Umbilical cord (tissue), 2 donors: ENCODE results near the gene RCBTB2. TPM values are rescaled to one million over a fixed set of nuclear protein-coding genes. Genes with fewer than 3 reads are reported as not detected.

Source experiments
- DNase-seq: peaks from one replicate; pipeline ENCODE4 v3.0.0-alpha.2; 2015; ENCODE audit warnings: low spot score
- total RNA-seq: library from RNA; depleted of rRNA; stranded (reverse); fragments of >200 nt; gene quantifications from one replicate; pipeline ENCODE4 v1.2.3, GENCODE V29; 2014; ENCODE audit warnings: low replicate concordance; ENCODE audit not compliant: insufficient read depth

Gene RCBTB2
- total RNA-seq, 1 donor from 2014 or later = 25.0 TPM

DNA sequence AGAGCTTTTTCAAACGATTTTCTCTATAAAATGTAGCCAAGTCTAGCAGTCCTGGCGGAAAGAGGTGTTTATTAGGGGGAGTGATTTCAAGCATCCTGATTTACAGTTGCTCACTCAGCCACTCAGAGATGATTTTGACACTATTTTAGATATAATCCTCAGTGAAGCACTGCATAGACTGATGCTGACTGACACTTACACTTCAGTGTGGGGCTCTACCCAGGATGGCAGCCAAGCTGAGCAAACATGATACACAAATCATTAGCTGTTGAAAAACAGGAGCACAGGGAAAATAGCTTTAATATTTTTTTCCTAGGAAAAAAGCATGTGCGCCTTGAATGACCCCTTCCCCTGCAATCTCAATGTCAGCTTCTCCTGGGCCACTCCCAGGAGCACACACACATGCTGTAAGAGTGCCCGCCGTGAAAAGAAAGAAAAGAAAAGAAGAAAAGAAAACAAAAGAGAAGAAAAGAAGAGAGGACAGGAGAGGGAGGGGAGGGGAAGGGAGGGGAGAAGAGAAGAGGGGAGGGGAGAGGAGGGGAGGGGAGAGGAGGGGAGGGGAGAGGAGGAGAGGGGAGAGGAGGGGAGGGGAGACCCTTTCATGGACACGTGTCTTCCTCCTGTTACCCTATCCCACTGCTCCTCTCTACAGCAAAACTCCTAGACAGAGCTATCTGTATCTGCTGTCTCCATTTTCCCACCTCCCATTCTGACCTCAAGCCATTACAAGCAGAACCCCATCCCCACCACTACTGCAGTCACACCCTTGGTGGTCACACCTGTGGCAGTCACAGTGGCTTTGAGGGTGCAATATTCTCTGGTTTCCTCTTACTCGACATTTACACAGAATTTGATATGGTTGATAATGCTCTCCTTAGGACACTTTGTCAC, 36.4 kb downstream of the RCBTB2 start:
- no peak for DNase-seq

DNA sequence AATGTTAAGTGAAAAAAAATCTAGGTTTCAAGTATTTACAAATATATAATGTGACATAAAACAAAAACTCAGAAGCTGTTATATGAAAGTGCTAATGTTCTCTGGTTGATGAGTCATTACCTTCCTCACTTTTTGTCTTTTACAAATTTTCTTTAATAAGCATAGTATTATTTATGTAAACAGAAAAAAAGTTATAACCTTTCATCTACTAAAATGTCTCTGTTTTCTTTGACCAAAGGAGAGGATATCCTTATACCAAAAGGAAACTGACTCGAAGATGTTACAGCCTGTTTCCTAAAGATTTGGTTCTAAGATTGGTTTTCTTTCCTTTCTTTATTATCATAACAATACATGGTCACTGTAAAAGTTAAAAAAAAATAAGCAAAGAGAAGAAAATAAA, 38.0 kb downstream of the RCBTB2 start:
- no peak for DNase-seq

DNA sequence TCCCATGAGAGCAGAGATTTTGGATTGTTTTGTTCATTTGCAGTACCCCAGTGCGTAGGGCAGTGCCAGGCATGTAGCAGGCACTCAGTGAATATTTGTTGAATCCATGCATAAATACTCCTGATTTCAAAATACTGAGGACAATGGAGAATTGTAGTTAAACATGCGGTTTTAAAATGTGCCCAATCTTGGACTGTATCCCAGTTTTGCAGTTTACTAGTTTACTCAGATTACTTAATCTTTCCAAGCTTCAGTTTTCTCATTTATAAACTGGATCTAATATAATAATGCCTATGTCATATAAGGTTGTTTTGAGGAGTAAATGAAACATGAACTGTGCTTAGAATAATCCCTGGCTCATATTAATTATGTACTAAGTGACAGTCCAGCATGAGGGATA, 39.0 kb downstream of the RCBTB2 start:
- no peak for DNase-seq

DNA sequence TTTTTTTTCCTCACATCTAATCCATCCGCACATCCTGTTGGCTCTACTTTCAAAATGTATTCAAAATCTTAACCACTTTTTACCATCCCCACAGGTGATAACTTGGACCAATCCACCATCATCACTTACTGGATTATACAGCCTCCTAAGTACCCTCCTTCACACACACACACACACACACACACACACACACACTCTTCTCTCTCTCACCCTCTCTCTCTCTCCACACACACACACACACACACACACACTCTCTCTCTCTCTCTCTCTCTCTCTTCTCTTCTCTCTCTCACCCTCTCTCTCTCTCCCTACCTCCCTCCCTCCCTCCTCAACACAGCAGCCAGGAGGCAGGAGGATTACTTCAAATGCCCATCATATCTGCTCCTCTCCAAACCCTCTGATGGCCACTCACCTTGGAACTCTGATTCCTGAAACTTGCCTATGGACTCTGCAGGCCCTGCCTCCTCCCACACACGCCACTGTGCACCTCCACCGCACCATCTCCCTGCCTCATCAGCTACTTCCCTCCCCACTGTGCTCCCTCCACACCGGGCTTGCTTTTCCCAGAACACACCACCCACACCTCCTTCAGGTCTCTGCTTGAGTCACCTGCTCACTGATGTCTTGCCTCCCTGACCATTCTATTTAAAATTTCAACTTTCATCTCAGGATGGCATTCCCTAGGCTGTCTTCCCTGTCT, 39.7 kb downstream of the RCBTB2 start:
- DNase-seq = no peak

DNA sequence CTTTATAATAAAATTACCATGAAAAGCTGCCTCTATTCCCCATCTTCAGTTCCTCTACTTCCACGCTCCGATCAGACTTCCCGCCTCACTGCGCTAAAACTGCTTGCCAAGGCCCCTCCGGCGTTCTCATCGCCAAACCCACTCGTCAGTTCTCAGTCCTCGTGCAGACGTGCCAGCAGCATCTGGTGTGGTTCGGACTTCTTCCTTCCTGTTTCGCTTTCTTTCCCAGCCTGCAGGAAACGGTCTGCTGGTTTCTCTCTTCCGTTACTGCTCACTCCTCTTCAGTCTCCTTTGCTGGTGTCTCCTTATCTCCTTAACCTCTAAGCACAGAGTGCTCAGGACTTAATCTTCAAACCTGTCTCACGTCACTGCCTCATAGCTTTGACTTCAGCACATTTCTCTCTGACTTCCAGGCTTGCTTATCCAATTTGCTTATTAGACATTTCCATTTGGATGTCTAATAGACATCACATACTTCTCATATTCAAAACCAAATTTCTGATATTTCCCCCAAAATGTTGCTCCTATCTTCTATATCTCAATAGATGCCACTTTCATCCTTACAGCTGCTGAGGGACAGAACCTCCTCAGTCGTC, 40.3 kb downstream of the RCBTB2 start:
- DNase-seq = peak; percentile 87

DNA sequence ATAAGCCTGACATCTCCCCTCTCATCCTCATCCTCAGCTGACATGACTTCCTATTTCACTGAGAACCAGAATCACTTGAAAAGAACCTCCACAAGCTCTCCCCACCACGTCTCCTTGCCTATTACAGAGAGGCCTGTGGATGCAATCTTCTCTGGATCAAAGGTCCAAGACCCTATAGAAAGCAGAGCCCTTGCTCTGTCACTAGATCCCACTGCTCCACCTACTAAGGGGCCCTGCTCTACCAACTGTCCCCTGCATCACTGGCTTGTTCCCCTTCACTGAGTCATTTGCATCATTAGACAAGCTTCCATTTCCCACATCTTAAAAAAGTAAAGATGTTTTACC, 40.8 kb downstream of the RCBTB2 start:
- DNase-seq = peak; percentile 20

DNA sequence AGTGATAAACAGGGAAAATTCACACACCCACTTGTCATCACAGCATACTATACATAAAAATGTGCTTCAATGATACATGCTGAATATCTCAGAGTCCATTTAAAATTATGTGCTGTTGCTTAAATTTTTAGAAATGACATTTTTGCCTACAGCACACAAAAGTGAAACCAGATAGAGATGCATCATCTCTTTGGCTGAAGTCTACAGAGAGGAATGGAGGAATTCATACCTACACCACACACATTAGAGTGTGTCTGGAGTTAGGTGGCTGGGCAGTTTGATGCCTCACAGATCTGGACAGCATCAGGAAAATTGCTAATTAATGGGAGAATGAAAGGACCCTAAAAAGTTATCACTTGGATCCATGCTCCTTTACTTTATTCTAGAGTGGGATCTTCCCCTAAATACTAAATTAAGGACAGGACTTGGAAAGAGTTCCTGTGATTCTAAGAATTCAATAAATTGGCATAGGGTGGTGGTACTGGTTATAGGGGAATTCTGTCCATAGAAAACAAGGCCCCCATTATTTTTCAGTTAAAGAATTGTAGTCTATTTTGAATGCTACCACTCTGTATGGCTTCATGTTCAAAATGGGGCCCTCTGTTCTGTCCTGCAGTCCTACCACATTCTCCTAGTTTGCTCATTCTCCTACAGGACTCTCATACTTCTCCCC, 41.3 kb downstream of the RCBTB2 start:
- no peak for DNase-seq

DNA sequence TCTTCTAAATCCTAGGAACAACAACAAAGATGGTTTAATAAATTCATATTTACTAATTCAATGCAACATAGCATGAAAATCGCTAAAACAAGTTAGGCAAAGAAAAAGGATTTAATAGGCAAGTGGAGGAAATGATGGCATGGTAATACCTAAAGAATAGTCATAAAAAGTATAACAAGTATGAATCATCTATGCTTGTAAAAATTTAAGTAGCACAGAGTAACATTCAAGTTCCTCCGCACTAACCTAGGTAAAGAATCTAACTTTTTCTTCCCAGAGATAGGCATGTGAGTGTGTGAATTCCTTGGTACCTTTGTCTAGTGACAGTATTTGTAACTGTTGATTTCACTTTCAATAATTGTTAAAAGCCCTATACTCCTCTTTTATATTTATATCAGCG, 42.6 kb downstream of the RCBTB2 start:
- no peak for DNase-seq

DNA sequence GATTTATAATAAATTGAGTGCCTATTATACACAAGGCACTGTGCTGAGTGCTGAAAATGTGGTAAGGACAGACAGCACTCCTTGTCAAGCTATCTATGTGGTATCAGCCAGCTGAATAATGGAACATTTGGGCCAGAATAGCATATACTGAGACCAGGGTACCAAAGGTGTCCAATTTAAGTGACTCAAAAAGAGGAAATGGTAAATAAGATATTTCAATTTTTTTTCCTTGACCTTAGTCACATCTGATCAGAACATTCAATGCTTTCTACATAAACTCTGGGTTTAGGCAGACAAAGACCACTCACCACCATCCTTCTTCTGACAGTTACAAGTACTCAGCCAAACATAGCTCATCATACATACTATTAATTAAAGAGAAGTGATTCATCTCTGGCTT, 43.2 kb downstream of the RCBTB2 start:
- no peak for DNase-seq

DNA sequence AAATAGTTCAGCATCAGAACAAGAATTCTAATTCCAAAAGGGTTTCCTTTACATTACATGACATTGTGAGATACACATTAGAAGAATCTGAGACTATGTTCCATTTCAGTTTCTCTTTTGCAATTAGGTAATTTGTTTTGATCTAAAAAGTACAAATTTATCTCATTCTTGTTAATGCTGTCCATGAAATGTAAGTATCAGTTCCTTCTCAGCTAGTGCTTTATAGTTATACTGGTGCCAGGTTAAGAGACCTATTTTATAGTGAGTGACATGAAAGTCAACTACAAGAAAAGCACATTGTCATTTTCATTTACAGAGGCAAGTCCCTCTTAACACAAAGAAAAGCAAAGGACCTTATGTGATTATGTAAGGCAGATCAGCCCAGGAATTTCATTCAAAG, 43.9 kb downstream of the RCBTB2 start:
- no peak for DNase-seq

DNA sequence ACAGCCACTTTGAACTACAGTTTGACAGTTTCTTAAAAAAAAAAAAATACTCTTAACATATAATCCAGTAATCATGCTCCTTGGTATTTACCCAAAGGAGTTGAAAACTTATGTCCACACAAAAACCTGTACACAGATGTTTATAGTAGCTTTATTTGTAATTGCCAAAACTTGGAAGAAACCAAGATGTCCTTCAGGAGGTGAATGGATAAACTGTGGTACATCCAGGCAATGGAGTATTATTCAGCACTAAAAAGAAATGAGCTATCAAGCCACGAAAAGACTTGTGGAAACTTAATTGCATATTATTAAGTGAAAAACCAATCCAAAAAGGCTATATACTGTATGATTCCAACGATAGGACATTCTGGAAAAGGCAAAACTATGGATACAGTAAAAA, 44.9 kb downstream of the RCBTB2 start:
- no peak for DNase-seq

DNA sequence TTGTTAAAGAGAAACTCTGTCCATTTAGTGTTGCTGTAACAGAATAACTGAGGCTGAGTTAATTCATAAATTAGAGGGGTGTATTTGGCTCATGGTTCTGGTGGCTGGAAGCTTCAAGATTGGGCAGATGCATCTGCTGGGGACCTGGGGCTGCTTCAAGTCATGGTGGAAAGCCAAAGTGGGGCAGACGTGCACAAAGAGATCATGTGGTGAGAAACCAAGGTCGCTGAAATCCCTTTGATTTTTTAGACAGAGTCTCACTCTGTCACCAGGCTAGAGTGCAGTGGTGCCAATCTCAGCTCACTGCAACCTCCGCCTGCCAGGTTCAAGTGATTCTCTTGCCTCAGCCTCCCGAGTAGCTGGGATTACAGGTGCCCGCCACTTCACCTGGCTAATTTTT, 46.0 kb downstream of the RCBTB2 start:
- DNase-seq = no peak

DNA sequence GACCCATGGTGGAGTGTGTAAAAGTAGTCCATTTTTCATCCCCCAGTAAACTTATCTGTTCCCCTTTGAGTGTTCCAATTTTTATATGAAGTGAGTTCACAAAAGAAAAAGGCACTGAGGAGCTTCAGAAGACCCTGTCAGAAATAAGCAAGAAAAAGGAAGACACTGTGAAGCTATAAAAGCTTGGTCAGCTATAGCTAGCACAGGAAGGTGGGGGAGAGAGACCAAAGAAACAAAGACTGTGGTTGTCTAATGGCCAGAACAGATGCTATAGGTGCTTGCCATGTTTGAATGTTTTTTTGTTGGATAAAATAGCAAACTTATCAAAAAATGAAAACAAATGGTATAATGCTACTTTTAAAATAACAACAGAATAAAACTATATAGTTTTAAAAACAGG, 46.5 kb downstream of the RCBTB2 start:
- DNase-seq = no peak

DNA sequence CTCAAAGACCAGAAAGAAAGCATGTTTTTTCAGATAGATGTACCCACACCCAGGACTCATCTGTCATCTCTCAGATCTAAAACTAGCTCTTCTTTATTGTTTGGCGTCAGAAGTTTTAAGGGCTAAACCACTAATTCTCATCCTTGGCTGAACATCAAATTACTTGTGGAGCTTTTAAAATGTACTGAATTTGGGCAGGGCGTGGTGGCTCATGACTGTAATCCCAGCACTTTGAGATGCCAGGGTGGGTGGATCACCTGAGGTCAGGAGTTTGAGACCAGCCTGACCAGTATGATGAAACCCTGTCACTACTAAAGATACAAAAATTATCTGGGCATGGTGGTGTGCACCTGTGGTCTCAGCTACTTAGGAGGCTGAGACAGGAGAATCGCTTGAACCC, 47.4 kb downstream of the RCBTB2 start:
- peak; percentile 54 for DNase-seq

DNA sequence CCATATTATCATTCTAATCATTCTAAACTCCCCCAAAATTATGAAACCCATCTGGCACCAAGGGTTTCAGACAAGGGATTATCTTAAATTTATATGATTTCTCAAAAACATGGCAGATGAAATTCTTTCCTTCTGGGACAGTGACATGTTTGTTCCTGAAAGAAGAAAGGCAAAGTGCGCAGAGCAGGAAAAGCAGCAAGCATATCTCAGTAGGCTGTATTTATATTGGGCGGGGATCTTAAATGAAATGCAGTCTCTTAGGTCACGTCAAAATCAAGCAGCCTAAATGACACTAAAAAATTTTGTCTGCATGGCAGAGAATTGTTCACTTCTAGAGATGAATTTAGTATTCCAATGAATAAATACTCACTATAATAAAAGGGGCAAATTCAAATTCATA, 49.3 kb downstream of the RCBTB2 start:
- DNase-seq = no peak

DNA sequence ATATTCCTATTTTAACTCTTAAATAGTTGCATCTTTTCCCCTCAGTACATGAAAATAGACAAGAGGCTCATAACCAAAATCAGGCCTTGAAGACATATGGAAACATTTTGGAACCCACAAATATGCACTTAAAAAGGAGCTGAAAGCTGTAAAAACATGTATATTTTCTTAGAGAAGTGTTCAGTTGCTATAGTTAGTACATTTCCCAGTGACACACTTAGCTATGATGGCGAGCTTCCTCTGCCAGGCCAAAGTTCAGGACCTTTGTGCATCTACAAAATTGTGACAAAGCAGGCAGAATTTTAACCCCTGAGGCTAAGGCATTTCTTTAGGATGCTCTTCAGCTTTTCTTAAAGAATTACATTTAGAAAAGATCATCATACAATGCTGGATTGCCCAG, 54.5 kb downstream of the RCBTB2 start:
- no peak for DNase-seq

DNA sequence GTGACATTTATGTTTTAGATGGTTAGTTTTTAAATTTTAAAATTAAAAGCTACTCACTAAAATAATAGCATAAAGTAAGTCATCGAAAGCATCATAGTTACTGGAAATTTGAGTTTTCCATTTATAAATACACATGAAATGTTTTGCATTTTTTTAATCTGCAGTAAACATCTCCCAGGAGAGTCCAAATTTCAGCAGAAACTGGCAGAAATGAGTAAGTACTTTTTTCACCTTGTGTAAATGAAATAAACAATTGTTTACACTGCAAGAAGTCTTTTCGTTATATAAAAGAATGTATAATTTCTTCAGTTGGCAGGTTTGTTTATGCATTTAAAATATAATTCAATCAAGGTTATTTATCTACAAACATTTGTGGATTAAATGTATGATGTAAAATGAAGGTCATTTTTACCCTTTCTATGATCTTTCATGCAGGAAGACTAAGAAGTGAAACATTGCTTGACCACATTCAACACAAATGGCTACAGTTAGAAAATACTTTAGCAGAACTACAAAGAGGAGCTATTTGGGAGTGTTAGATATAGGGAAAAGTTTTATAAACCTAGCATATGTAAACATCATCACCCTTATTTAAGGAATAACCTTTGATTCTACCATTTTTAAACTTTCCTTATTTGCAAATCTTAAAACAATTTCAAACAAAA, 55.6 kb downstream of the RCBTB2 start:
- no peak for DNase-seq

DNA sequence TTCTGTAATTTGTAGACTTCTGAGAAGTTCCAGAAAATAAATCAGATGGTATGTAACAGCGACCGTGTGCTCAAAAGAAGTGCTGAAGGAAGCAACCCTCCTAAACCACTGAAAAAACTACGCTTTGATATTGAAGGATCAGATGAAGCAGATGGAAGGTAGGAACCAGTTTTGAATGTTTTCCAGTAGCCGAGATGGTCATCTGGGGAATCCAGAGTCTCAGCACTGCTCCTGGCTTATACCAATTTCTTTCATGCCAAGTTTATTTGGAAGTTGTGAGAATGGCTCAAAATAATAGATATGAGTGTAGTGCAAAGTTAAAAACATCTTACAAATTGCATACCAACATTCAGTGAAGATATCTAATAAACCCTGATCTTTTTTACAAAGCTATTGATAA, 56.2 kb downstream of the RCBTB2 start:
- DNase-seq = no peak

DNA sequence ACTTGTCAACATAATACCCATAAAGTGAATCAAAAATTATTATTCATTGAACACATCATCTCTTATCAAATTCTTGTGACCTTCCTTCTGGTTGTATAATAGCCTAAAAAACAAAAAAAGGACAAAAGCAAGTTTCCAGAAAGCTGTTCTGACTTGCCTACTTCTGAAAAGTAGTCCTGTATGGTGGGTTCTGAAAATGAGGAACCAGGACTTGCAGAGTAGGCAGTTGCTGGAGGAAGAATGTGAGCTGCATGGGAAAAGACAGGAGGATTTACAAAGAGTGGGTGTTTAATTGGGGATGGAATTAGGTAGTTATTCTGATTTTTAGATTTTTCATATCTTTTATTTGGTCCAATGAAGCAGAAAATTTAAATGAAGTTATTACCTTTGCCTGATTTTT, 56.7 kb downstream of the RCBTB2 start:
- DNase-seq = peak; percentile 30

DNA sequence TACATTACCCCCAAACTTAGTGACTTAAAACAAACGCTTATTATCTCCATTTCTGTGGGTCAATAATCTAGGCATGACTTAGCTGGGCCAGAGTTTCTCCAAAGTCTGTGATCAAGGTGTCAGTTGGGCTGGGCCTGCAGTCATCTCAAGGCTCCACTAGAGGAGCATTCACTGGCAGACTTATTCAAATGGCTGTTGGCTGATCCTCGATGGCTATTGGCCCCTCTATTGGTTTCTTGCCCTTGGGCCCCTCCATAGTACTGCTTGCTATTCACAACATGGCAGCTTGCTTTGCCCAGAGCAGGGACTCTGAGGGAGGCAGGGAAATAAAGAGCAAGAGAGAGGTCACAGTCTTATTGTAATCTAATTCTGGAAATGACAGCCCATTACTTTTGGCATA, 57.6 kb downstream of the RCBTB2 start:
- DNase-seq = no peak

DNA sequence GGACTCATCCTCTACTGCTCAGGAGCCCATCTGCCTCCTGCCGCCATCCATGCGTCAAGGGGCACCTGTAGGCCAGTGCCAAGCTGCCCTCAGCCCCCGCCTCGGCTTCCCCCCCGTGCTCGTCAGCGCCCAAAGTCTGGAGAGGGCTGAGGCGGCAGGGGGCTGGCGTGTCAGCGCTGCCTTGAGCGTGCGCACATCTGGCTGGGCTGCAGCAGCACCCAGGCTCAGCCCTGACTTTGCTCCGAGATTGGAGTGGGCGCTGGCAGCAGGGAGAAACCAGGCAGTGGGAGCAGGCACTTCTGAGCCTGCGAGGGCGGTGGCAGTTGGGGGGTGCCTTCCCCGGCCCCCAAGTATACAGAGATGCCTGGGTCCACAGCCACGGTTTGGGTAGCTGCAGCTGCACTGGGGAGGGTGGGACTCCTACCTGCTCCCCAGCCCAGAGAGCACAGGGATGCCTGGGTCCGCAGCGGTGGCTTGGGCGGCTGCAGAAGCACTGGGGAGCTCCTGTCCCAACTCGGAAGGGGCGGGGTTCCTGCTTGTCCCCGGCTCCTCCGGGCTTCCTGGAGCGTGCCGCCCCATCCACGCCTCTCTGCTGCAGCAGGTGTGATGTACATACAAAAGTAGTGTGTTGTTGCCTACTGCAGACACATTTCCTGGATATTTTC, 75.2 kb downstream of the RCBTB2 start:
- DNase-seq = no peak
